Suprapubic skin (tissue), 3 donors: Measurements from ENCODE around the gene PDE11A.

Experiments used
- CTCF ChIP-seq, 2 donors: fragments of 200-600 bp in 1 of 2; fragments of 450-650 bp in 1 of 2; sonication (generic) in 1 of 2; IDR thresholded peaks; one replicate each; pipeline ENCODE4 v1.5.1; 2016 to 2019; ENCODE audit warnings: antibody characterized with exemption in 2 of 2, mild to moderate bottlenecking in 1 of 2, moderate library complexity in 1 of 2
- EP300 ChIP-seq: sonication (generic); formaldehyde crosslinking; IDR thresholded peaks from one replicate; pipeline ENCODE4 v1.6.1; 2017; ENCODE audit warnings: antibody characterized with exemption
- POLR2A ChIP-seq, 2 donors: fragments of 450-650 bp; IDR thresholded peaks; one replicate each; pipeline ENCODE4 v1.6.1; 2017; ENCODE audit warnings: antibody characterized with exemption in 2 of 2, mild to moderate bottlenecking in 2 of 2, moderate library complexity in 2 of 2

GRCh38 chr2:177639262-177639914 is 433.2 kb downstream of the PDE11A start:
- TF ChIP-seq POLR2A (IDR thresholded peaks at IDR 0.05) (no peak), EP300 (no peak), CTCF (IDR thresholded peaks at IDR 0.05) (no peak)
